Erythroblast (primary cell): ENCODE data around the gene BPIFB2.

Source experiments
- GATA1 ChIP-seq: IDR thresholded peaks from 2 replicates; pipeline ENCODE4 v1.6.1; 2011; ENCODE audit warnings: low read depth, mild to moderate bottlenecking, control low read depth, low read length, moderate library complexity
- POLR2A ChIP-seq: IDR thresholded peaks from 2 replicates; pipeline ENCODE4 v1.6.1; 2011; ENCODE audit warnings: mild to moderate bottlenecking, low read length

DNA sequence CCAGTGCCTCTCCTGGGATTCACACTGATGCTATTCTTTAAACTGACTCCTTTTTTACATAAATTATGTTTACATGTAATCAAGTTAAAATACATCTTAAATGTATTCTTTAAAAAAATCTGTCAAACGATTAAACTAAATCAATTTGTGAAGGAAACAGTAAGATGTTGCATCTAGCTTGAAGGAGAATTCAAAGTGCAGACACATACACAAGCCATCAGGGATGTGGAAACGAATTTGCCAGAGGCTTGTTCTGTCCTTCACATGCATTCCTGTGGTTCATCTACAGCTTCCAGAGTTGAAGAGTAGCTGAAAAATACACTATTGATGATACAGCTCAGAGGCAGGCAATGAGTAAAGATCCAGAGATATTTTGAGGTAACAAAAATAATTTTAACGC is 38.9 kb downstream of the BPIFB2 start:
- TF ChIP-seq POLR2A (no peak), GATA1 (no peak)
